Measurements from ENCODE around the gene VPS36. TPM values are rescaled to one million over a fixed set of nuclear protein-coding genes. Genes with fewer than 3 reads are reported as not detected.
"Not testable (repeated sequence)": the region's sequence is repeated elsewhere in the genome, so short reads cannot be mapped to it uniquely, and the experiment has no call there.

Gene VPS36
- total and polyA plus RNA-seq, 7 experiments from 2014 or later, result 23.1 to 53.7 (median 47.3) TPM

GRCh38 chr13:52407436-52407835 lies 43.0 kb downstream of the VPS36 start:
- H3K36me3 ChIP-seq (ENCODE audit: control insufficient read depth in 2 of 3, insufficient read depth in 3 of 3, low read length in 3 of 3); POLR2A ChIA-PET; H3K9me3 Mint-ChIP-seq; H3K4me3 ChIP-seq (ENCODE audit: low read length); H3K9me3 ChIP-seq (ENCODE audit: control insufficient read depth in 2 of 3, low read length in 3 of 3); DNase-seq; H3K27me3 ChIP-seq (ENCODE audit: control insufficient read depth in 2 of 2, insufficient read depth in 2 of 2, low read length in 2 of 2); CTCF ChIA-PET; H3K27ac ChIP-seq (ENCODE audit: low read depth, low read length); H3K27ac Mint-ChIP-seq; ATAC-seq: not testable (repeated sequence)
- Mint-ChIP-seq H3K27me3 (peaks cover 22 to 34% (median 25%) of the 10 kb centered on the region in 5 donors), H3K4me3 (peak overlapping the region in 7 of 10 donors; percentile 21 to 84 (median 42)), H3K4me1 (peaks cover 10 to 30% (median 20%) of the 10 kb centered on the region in 7 donors), H3K36me3 (peaks cover 4 to 12% (median 11%) of the 10 kb centered on the region in 5 donors)
- H3K4me1 ChIP-seq (ENCODE audit: control insufficient read depth in 2 of 2, insufficient read depth in 2 of 2, low read length in 2 of 2), result peaks cover 7 to 18% of the 10 kb centered on the region in 2 donors
- intact Hi-C loops (cut with micrococcal nuclease), result loop anchor here in 1 of 2 donors (5.0 kb wide), 1 partner anchor 395 kb away; the partner anchor contains the start of genes ALG11 and ATP7B

- no peak overlapping the region for H3K4me3 ChIP-seq (ENCODE audit: low read length)
- peaks cover 26 to 39% (median 31%) of the 10 kb centered on the region in 5 donors for H3K27me3 Mint-ChIP-seq
- H3K4me1 ChIP-seq (ENCODE audit: control insufficient read depth in 2 of 2, insufficient read depth in 2 of 2, low read length in 2 of 2), result peaks cover 7 to 18% of the 10 kb centered on the region in 2 donors
- ATAC-seq (no peak), DNase-seq (no peak)
- H3K9me3 Mint-ChIP-seq, result peaks cover 0 to 3% (median 0%) of the 10 kb centered on the region in 11 donors
- intact Hi-C loops (cut with micrococcal nuclease), result loop anchor here in 1 of 2 donors (5.0 kb wide), 1 partner anchor 394 kb away; the partner anchor contains the start of genes ALG11 and ATP7B
- H3K27me3 ChIP-seq (ENCODE audit: control insufficient read depth in 2 of 2, insufficient read depth in 2 of 2, low read length in 2 of 2), result no peaks in the 10 kb centered on the region
- no peaks in the 10 kb centered on the region for H3K9me3 ChIP-seq (ENCODE audit: control insufficient read depth in 2 of 3, low read length in 3 of 3)
- no peak overlapping the region for H3K27ac ChIP-seq (ENCODE audit: low read depth, low read length)
- H3K36me3 ChIP-seq (ENCODE audit: control insufficient read depth in 2 of 3, insufficient read depth in 3 of 3, low read length in 3 of 3), result no peaks in the 10 kb centered on the region
- H3K36me3 Mint-ChIP-seq, result peaks cover 0 to 6% (median 4%) of the 10 kb centered on the region in 5 donors
- ChIA-PET CTCF (no interaction called here), POLR2A (no interaction called here)
- H3K4me3 Mint-ChIP-seq, result peak overlapping the region in 9 of 10 donors; percentile 12 to 84 (median 55)
- H3K4me1 Mint-ChIP-seq, result peaks cover 10 to 30% (median 20%) of the 10 kb centered on the region in 7 donors
- no peak overlapping the region for H3K27ac Mint-ChIP-seq
Observed at GRCh38 chr13:52406629-52407028, 43.8 kb downstream of the VPS36 start.

- Mint-ChIP-seq H3K36me3 (peaks cover 0 to 4% (median 0%) of the 10 kb centered on the region in 5 donors), H3K27me3 (peaks cover 26 to 40% (median 33%) of the 10 kb centered on the region in 5 donors), H3K27ac (no peak within 1 kb of the TSS), H3K4me1 (peaks cover 10 to 30% (median 20%) of the 10 kb centered on the region in 7 donors), H3K4me3 (peak within 1 kb of the TSS; percentile 64 to 84 (median 72)), H3K9me3 (peaks cover 0 to 3% (median 0%) of the 10 kb centered on the region in 11 donors)
- Histone ChIP-seq H3K27ac (ENCODE audit: low read depth, low read length) (no peak within 1 kb of the TSS), H3K4me3 (ENCODE audit: low read length) (peak within 1 kb of the TSS; percentile 38), H3K9me3 (ENCODE audit: control insufficient read depth in 2 of 3, low read length in 3 of 3) (no peaks in the 10 kb centered on the region), H3K36me3 (ENCODE audit: control insufficient read depth in 2 of 3, insufficient read depth in 3 of 3, low read length in 3 of 3) (no peaks in the 10 kb centered on the region), H3K27me3 (ENCODE audit: control insufficient read depth in 2 of 2, insufficient read depth in 2 of 2, low read length in 2 of 2) (no peaks in the 10 kb centered on the region), H3K4me1 (ENCODE audit: control insufficient read depth in 2 of 2, insufficient read depth in 2 of 2, low read length in 2 of 2) (peaks cover 7 to 18% of the 10 kb centered on the region in 2 donors)
- ATAC-seq (peak; percentile 57), DNase-seq (peak in 2 of 9 donors; percentile 12 to 24)
- intact Hi-C loops (cut with micrococcal nuclease), result loop anchor here in 1 of 2 donors (5.0 kb wide), 1 partner anchor 394 kb away; the partner anchor contains the start of genes ALG11 and ATP7B
- ChIA-PET CTCF (no interaction called here), POLR2A (interaction anchor here (0.6 kb wide), 1 partner anchor 369 kb away, joined by 3 read pairs; no protein-coding TSS in a partner anchor)
Observed at GRCh38 chr13:52405767-52406494, 44.5 kb downstream of the VPS36 start, which contains the start of gene THSD1. TSS of gene THSD1 (minus strand) at chr13:52406172. CDS start at chr13:52402600, 3,572 bp downstream.

- H3K36me3 ChIP-seq (ENCODE audit: control insufficient read depth in 2 of 3, insufficient read depth in 3 of 3, low read length in 3 of 3), result no peaks in the 10 kb centered on the region
- POLR2A ChIA-PET, result interaction anchor here (0.6 kb wide), 1 partner anchor 368 kb away, joined by 3 read pairs; no protein-coding TSS in a partner anchor
- H3K4me3 Mint-ChIP-seq, result peak overlapping the region; percentile 64 to 84 (median 72)
- H3K4me1 ChIP-seq (ENCODE audit: control insufficient read depth in 2 of 2, insufficient read depth in 2 of 2, low read length in 2 of 2), result peaks cover 7 to 18% of the 10 kb centered on the region in 2 donors
- no peaks in the 10 kb centered on the region for H3K9me3 ChIP-seq (ENCODE audit: control insufficient read depth in 2 of 3, low read length in 3 of 3)
- CTCF ChIA-PET, result no interaction called here
- peaks cover 26 to 40% (median 33%) of the 10 kb centered on the region in 5 donors for H3K27me3 Mint-ChIP-seq
- H3K27ac Mint-ChIP-seq, result no peak overlapping the region
- ATAC-seq (no peak), DNase-seq (no peak)
- H3K36me3 Mint-ChIP-seq, result peaks cover 0 to 4% (median 0%) of the 10 kb centered on the region in 5 donors
- no peak overlapping the region for H3K27ac ChIP-seq (ENCODE audit: low read depth, low read length)
- peak overlapping the region; percentile 38 for H3K4me3 ChIP-seq (ENCODE audit: low read length)
- peaks cover 0 to 3% (median 0%) of the 10 kb centered on the region in 11 donors for H3K9me3 Mint-ChIP-seq
- no peaks in the 10 kb centered on the region for H3K27me3 ChIP-seq (ENCODE audit: control insufficient read depth in 2 of 2, insufficient read depth in 2 of 2, low read length in 2 of 2)
- intact Hi-C loops (cut with micrococcal nuclease), result loop anchor here in 1 of 2 donors (5.0 kb wide), 1 partner anchor 393 kb away; the partner anchor contains the start of genes ALG11 and ATP7B
- peaks cover 10 to 30% (median 20%) of the 10 kb centered on the region in 7 donors for H3K4me1 Mint-ChIP-seq
Observed at GRCh38 chr13:52405369-52405766, 45.1 kb downstream of the VPS36 start.

GRCh38 chr13:52399708-52400107 lies 50.7 kb downstream of the VPS36 start:
- Histone ChIP-seq H3K4me1 (ENCODE audit: control insufficient read depth in 2 of 2, insufficient read depth in 2 of 2, low read length in 2 of 2) (peaks cover 0 to 8% of the 10 kb centered on the region in 2 donors), H3K27me3 (ENCODE audit: control insufficient read depth in 2 of 2, insufficient read depth in 2 of 2, low read length in 2 of 2) (no peaks in the 10 kb centered on the region), H3K27ac (ENCODE audit: low read depth, low read length) (no peak overlapping the region), H3K36me3 (ENCODE audit: control insufficient read depth in 2 of 3, insufficient read depth in 3 of 3, low read length in 3 of 3) (no peaks in the 10 kb centered on the region), H3K9me3 (ENCODE audit: control insufficient read depth in 2 of 3, low read length in 3 of 3) (no peaks in the 10 kb centered on the region), H3K4me3 (ENCODE audit: low read length) (no peak overlapping the region)
- DNase-seq (no peak), ATAC-seq (peak; percentile 52)
- intact Hi-C loops (cut with micrococcal nuclease), result loop anchor here in 1 of 2 donors (1.0 kb wide), 1 partner anchor 51 kb away; the partner anchor contains the start of gene VPS36
- H3K9me3 Mint-ChIP-seq, result no peaks in the 10 kb centered on the region
- H3K27ac Mint-ChIP-seq, result no peak overlapping the region
- ChIA-PET POLR2A (no interaction called here), CTCF (no interaction called here)
- peaks cover 0 to 5% (median 0%) of the 10 kb centered on the region in 5 donors for H3K36me3 Mint-ChIP-seq
- peaks cover 26 to 39% (median 38%) of the 10 kb centered on the region in 5 donors for H3K27me3 Mint-ChIP-seq
- H3K4me3 Mint-ChIP-seq, result no peak overlapping the region
- H3K4me1 Mint-ChIP-seq, result peaks cover 4 to 13% (median 8%) of the 10 kb centered on the region in 7 donors

GRCh38 chr13:52399046-52399445 lies 51.4 kb downstream of the VPS36 start:
- Mint-ChIP-seq H3K27me3 (peaks cover 19 to 34% (median 32%) of the 10 kb centered on the region in 5 donors), H3K4me3 (no peak overlapping the region), H3K27ac (no peak overlapping the region), H3K4me1 (peaks cover under 1 to 6% (median 2%) of the 10 kb centered on the region in 7 donors), H3K9me3 (no peaks in the 10 kb centered on the region), H3K36me3 (peaks cover 0 to 5% (median 0%) of the 10 kb centered on the region in 5 donors)
- no peak for ATAC-seq
- H3K4me3 ChIP-seq (ENCODE audit: low read length), result no peak overlapping the region
- H3K4me1 ChIP-seq (ENCODE audit: control insufficient read depth in 2 of 2, insufficient read depth in 2 of 2, low read length in 2 of 2), result peaks cover 0 to 2% of the 10 kb centered on the region in 2 donors
- ChIA-PET POLR2A (no interaction called here), CTCF (no interaction called here)
- no peaks in the 10 kb centered on the region for H3K36me3 ChIP-seq (ENCODE audit: control insufficient read depth in 2 of 3, insufficient read depth in 3 of 3, low read length in 3 of 3)
- H3K27ac ChIP-seq (ENCODE audit: low read depth, low read length), result no peak overlapping the region
- intact Hi-C loops (cut with micrococcal nuclease), result loop anchor here in 1 of 2 donors (1.0 kb wide), 1 partner anchor 51 kb away; the partner anchor contains the start of gene VPS36
- no peak for DNase-seq
- H3K9me3 ChIP-seq (ENCODE audit: control insufficient read depth in 2 of 3, low read length in 3 of 3), result no peaks in the 10 kb centered on the region
- no peaks in the 10 kb centered on the region for H3K27me3 ChIP-seq (ENCODE audit: control insufficient read depth in 2 of 2, insufficient read depth in 2 of 2, low read length in 2 of 2)
